GM18870 (cell line): ENCODE results near the gene OCA2.
"Not testable (repeated sequence)": the region's sequence is repeated elsewhere in the genome, so short reads cannot be mapped to it uniquely, and the experiment has no call there.

Experiments used
- ATAC-seq: cut with Tn5 transposase; IDR thresholded peaks from one replicate; pipeline ENCODE4 v1.9.1; 2021; ENCODE audit warnings: moderate library complexity; ENCODE audit not compliant: unreplicated experiment

OCA2 gene

GRCh38 chr15:27796405-27797320, 302.5 kb downstream of the OCA2 start:
- ATAC-seq: no peak

GRCh38 chr15:27792756-27793264, 306.3 kb downstream of the OCA2 start:
- ATAC-seq: no peak

- no peak for ATAC-seq
Observed at GRCh38 chr15:27790270-27790669, 308.8 kb downstream of the OCA2 start.

GRCh38 chr15:27787931-27788330, 311.2 kb downstream of the OCA2 start:
- ATAC-seq: no peak

GRCh38 chr15:27784107-27784506, 315.0 kb downstream of the OCA2 start:
- no peak for ATAC-seq

- no peak for ATAC-seq
Observed at GRCh38 chr15:27783678-27784077, 315.4 kb downstream of the OCA2 start.

- ATAC-seq: no peak
Observed at GRCh38 chr15:27782125-27782524, 317.0 kb downstream of the OCA2 start.

GRCh38 chr15:27776501-27776900, 322.6 kb downstream of the OCA2 start:
- ATAC-seq: no peak

- ATAC-seq: no peak
Observed at GRCh38 chr15:27774638-27775037, 324.5 kb downstream of the OCA2 start.

GRCh38 chr15:27774191-27774590, 324.9 kb downstream of the OCA2 start:
- no peak for ATAC-seq

- no peak for ATAC-seq
Observed at GRCh38 chr15:27771892-27772291, 327.2 kb downstream of the OCA2 start.

GRCh38 chr15:27770769-27771554, 328.2 kb downstream of the OCA2 start:
- ATAC-seq: no peak

- ATAC-seq: no peak
Observed at GRCh38 chr15:27770086-27770607, 329.0 kb downstream of the OCA2 start.

- no peak for ATAC-seq
Observed at GRCh38 chr15:27769652-27770051, 329.5 kb downstream of the OCA2 start.

GRCh38 chr15:27768732-27769475, 330.2 kb downstream of the OCA2 start:
- no peak for ATAC-seq

- ATAC-seq: no peak
Observed at GRCh38 chr15:27767918-27768640, 331.0 kb downstream of the OCA2 start.

- not testable (repeated sequence) for ATAC-seq
Observed at GRCh38 chr15:27767430-27767829, 331.7 kb downstream of the OCA2 start.

- no peak for ATAC-seq
Observed at GRCh38 chr15:27764339-27764738, 334.8 kb downstream of the OCA2 start.

GRCh38 chr15:27763514-27763913, 335.6 kb downstream of the OCA2 start:
- ATAC-seq: no peak

GRCh38 chr15:27762471-27762870, 336.6 kb downstream of the OCA2 start:
- no peak for ATAC-seq
